ENCODE measurements around the gene CLDND2.

Gene CLDND2

GRCh38 chr19:51320280-51320657 lies 48.5 kb downstream of the CLDND2 start:
- no peak overlapping the region for H2AFZ ChIP-seq (ENCODE audit: low read depth, low read length)
- no peaks in the 10 kb centered on the region for H3K36me3 ChIP-seq (ENCODE audit: insufficient read depth, low read length)
- H4K20me1 ChIP-seq (ENCODE audit: insufficient read depth, low read length), result peaks cover 3% of the 10 kb centered on the region; the same call in 1 of the 2 replicates
- DNase-seq (no peak), ATAC-seq (ENCODE audit: insufficient read depth, low read depth) (no peak)
- no peaks in the 10 kb centered on the region for H3K79me2 ChIP-seq (ENCODE audit: insufficient read depth, low read length)
- H3K4me1 ChIP-seq (ENCODE audit: insufficient read depth, low read length), result no peaks in the 10 kb centered on the region
- H3K9ac ChIP-seq (ENCODE audit: low read depth, low read length), result no peak overlapping the region
- no peaks in the 10 kb centered on the region for H3K27me3 ChIP-seq (ENCODE audit: insufficient read depth, low read length, poor library complexity)
- TF ChIP-seq CTCF (IDR thresholded peaks at IDR 0.05; ENCODE audit: borderline replicate concordance, extremely low read depth, low read length, poor library complexity, severe bottlenecking), result no peak
- TF ChIP-seq EZH2 (IDR thresholded peaks at IDR 0.05; ENCODE audit: borderline replicate concordance, low read depth, low read length, severe bottlenecking), result no peak
- H3K4me3 ChIP-seq (ENCODE audit: low read depth in 1 of 2, low read length in 2 of 2), result no peak overlapping the region
- no peaks in the 10 kb centered on the region for H3K9me3 ChIP-seq (ENCODE audit: insufficient read depth, low read length, severe bottlenecking)
- no peak overlapping the region for H3K4me2 ChIP-seq (ENCODE audit: insufficient read depth, low read length)
- no peak overlapping the region for H3K27ac ChIP-seq (ENCODE audit: low read length)

- Histone ChIP-seq H3K4me1 (ENCODE audit: insufficient read depth, low read length) (no peaks in the 10 kb centered on the region), H3K9me3 (ENCODE audit: insufficient read depth, low read length, severe bottlenecking) (no peaks in the 10 kb centered on the region), H4K20me1 (ENCODE audit: insufficient read depth, low read length) (peaks cover 3% of the 10 kb centered on the region; the same call in 1 of the 2 replicates), H2AFZ (ENCODE audit: low read depth, low read length) (no peak overlapping the region), H3K27ac (ENCODE audit: low read length) (no peak overlapping the region), H3K4me2 (ENCODE audit: insufficient read depth, low read length) (no peak overlapping the region), H3K36me3 (ENCODE audit: insufficient read depth, low read length) (no peaks in the 10 kb centered on the region), H3K9ac (ENCODE audit: low read depth, low read length) (no peak overlapping the region), H3K27me3 (ENCODE audit: insufficient read depth, low read length, poor library complexity) (no peaks in the 10 kb centered on the region), H3K4me3 (ENCODE audit: low read depth in 1 of 2, low read length in 2 of 2) (no peak overlapping the region), H3K79me2 (ENCODE audit: insufficient read depth, low read length) (no peaks in the 10 kb centered on the region)
- ATAC-seq (ENCODE audit: insufficient read depth, low read depth), result no peak
- TF ChIP-seq EZH2 (IDR thresholded peaks at IDR 0.05; ENCODE audit: borderline replicate concordance, low read depth, low read length, severe bottlenecking) (no peak), CTCF (IDR thresholded peaks at IDR 0.05; ENCODE audit: borderline replicate concordance, extremely low read depth, low read length, poor library complexity, severe bottlenecking) (no peak)
- DNase-seq, result no peak
Observed at GRCh38 chr19:51319649-51320279, 49.0 kb downstream of the CLDND2 start.

GRCh38 chr19:51318687-51319648 lies 49.8 kb downstream of the CLDND2 start:
- Histone ChIP-seq H3K4me2 (ENCODE audit: insufficient read depth, low read length) (no peak overlapping the region), H3K27me3 (ENCODE audit: insufficient read depth, low read length, poor library complexity) (no peaks in the 10 kb centered on the region), H3K9ac (ENCODE audit: low read depth, low read length) (no peak overlapping the region), H3K9me3 (ENCODE audit: insufficient read depth, low read length, severe bottlenecking) (no peaks in the 10 kb centered on the region), H2AFZ (ENCODE audit: low read depth, low read length) (no peak overlapping the region), H3K4me3 (ENCODE audit: low read depth in 1 of 2, low read length in 2 of 2) (no peak overlapping the region), H3K4me1 (ENCODE audit: insufficient read depth, low read length) (no peaks in the 10 kb centered on the region), H3K79me2 (ENCODE audit: insufficient read depth, low read length) (no peaks in the 10 kb centered on the region), H3K36me3 (ENCODE audit: insufficient read depth, low read length) (no peaks in the 10 kb centered on the region), H3K27ac (ENCODE audit: low read length) (no peak overlapping the region), H4K20me1 (ENCODE audit: insufficient read depth, low read length) (peaks cover 3% of the 10 kb centered on the region; the same call in 1 of the 2 replicates)
- peak; percentile 18 for DNase-seq
- ATAC-seq (ENCODE audit: insufficient read depth, low read depth), result no peak
- TF ChIP-seq CTCF (IDR thresholded peaks at IDR 0.05; ENCODE audit: borderline replicate concordance, extremely low read depth, low read length, poor library complexity, severe bottlenecking) (no peak), EZH2 (IDR thresholded peaks at IDR 0.05; ENCODE audit: borderline replicate concordance, low read depth, low read length, severe bottlenecking) (no peak)
